ENCODE measurements around the gene KHNYN. TPM values are rescaled to one million over a fixed set of nuclear protein-coding genes. Genes with fewer than 3 reads are reported as not detected.
"Not testable (repeated sequence)": the region's sequence is repeated elsewhere in the genome, so short reads cannot be mapped to it uniquely, and the experiment has no call there.

Gene KHNYN
- total and polyA plus RNA-seq, 11 donors, result 15.6 to 34.5 (median 20.1) TPM

DNA sequence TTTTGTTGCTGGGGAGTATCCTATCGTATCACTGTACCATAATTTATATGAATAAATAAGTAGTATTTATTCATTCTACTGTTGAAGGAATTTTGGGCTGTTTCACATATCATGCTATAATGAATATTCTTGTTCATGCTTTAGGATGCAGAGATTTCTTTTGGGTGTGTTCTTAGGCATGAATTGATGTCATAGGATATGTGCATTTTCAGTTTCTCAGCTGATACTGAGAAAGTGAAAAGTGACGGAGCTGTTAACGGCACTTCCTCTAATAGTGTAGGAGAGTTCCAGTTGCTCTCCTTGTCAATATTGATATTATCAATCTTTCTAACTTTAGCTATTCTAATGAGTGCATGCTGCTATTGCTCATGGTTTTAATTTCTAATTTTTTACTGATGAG lies 36.1 kb downstream of the KHNYN start:
- TF ChIP-seq, protein P1, sequence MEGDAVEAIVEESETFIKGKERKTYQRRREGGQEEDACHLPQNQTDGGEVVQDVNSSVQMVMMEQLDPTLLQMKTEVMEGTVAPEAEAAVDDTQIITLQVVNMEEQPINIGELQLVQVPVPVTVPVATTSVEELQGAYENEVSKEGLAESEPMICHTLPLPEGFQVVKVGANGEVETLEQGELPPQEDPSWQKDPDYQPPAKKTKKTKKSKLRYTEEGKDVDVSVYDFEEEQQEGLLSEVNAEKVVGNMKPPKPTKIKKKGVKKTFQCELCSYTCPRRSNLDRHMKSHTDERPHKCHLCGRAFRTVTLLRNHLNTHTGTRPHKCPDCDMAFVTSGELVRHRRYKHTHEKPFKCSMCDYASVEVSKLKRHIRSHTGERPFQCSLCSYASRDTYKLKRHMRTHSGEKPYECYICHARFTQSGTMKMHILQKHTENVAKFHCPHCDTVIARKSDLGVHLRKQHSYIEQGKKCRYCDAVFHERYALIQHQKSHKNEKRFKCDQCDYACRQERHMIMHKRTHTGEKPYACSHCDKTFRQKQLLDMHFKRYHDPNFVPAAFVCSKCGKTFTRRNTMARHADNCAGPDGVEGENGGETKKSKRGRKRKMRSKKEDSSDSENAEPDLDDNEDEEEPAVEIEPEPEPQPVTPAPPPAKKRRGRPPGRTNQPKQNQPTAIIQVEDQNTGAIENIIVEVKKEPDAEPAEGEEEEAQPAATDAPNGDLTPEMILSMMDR (IDR thresholded peaks at IDR 0.05), result no peak
- TF ChIP-seq POLR2A (IDR thresholded peaks at IDR 0.05), result no peak

DNA sequence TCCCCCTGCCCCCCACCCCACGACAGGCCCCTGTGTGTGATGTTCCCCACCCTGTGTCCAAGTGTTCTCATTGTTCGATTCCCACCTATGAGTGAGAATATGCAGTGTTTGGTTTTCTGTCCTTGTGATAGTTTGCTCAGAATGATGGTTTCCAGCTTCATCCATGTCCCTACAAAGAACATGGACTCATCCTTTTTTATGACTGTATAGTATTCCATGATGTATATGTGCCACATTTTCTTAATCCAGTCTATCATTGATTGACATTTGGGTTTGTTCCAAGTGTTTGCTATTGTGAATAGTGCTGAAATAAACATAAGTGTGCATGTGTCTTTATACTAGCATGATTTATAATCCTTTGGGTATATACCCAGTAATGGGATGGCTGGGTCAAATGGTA lies 40.7 kb downstream of the KHNYN start:
- 80 to 95% (median 85%) methylated on average over 2 of the region's 2 CpGs for WGBS, 4 donors
- ATAC-seq; H3K4me1 ChIP-seq; H3K27ac ChIP-seq; H3K4me3 ChIP-seq; H3K36me3 ChIP-seq; DNase-seq; H3K9me3 ChIP-seq; intact Hi-C loops (cut with DNase I); H3K27me3 ChIP-seq: not testable (repeated sequence)

More for the DNA sequence above, 36.1 kb downstream of the KHNYN start:
- no peaks in the 10 kb centered on the region for H3K9me3 ChIP-seq
- H3K4me1 ChIP-seq, result no peaks in the 10 kb centered on the region
- H3K27ac ChIP-seq, result no peak overlapping the region
- no peaks in the 10 kb centered on the region for H3K36me3 ChIP-seq
- WGBS, 4 donors, result 88 to 93% (median 91%) methylated on average over 3 of the region's 3 CpGs
- H3K4me3 ChIP-seq, result no peak overlapping the region
- DNase-seq, result no peak
- H3K27me3 ChIP-seq, result no peaks in the 10 kb centered on the region
- no peak for ATAC-seq
- intact Hi-C loops (cut with DNase I), result no loop called here

DNA sequence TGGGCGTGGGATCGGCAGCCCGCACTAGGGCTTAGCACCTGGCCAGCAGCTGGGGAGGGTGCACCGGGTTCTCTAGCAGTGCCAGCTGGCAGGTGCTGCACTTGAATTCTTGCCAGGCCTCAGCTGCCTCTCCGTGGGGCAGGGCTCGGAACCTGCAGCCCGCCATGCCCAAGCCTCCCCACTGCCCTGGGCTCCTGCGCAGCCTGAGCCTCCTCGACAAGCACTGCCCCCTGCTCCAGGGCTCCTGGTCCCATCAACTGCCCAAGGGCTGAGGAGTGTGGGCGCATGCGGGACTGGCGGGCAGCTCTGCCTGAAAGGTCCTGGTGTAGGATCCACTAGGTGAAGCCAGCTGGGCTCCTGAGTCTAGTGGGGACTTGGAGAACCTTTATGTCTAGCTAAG lies 43.5 kb downstream of the KHNYN start:
- WGBS, 4 donors, result 62 to 82% (median 71%) methylated on average over 7 to 12 of the region's 12 CpGs
- Histone ChIP-seq H3K27ac (no peak overlapping the region), H3K4me3 (no peak overlapping the region), H3K9me3 (no peaks in the 10 kb centered on the region), H3K27me3 (no peaks in the 10 kb centered on the region), H3K36me3 (no peaks in the 10 kb centered on the region), H3K4me1 (no peaks in the 10 kb centered on the region)
- intact Hi-C loops (cut with DNase I), result no loop called here
- ATAC-seq, result no peak
- DNase-seq, result no peak
- TF ChIP-seq, protein P1 (IDR thresholded peaks at IDR 0.05), result no peak
- no peak for TF ChIP-seq POLR2A (IDR thresholded peaks at IDR 0.05)

DNA sequence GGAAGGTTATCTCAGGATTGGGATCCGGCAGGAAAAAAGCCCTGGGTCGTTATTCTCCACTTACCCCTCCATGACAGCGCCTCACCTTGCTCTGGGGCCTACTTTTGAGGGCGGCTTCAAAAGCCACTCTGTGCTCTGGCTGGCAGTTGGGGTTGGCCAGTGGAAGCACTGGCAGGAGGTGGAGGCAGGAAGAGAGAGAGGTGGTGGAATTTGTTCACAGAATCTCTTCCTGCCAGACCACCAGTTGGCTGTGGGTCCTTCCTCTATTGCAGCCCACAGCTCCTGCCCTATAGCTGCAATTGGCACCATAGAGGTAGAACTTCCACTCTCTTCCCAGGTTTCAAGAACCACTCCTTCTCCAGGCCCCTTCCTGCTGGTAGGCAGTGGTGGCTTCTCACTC lies 45.5 kb downstream of the KHNYN start:
- TF ChIP-seq POLR2A (IDR thresholded peaks at IDR 0.05), result no peak
- TF ChIP-seq, protein P1 (IDR thresholded peaks at IDR 0.05), result no peak
- intact Hi-C loops (cut with DNase I), result no loop called here

DNA sequence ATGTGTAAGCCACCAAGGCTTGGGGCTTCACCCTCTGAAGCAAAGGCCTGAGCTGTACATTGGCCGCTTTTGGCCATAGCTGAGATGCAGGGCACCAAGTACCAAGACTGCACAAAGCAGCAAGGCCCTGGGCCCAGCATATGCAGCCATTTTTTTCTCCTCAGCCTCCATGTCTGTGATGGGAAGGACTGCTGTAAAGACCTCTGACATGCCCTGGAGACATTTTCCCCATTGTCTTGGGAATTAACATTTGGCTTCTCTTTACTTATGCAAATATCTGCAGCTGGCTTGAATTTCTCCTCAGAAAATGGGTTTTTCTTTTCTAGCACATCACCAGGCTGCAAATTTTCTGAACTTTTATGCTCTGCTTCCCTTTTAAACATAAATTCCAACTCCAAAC lies 50.2 kb downstream of the KHNYN start:
- H3K4me1 ChIP-seq; H3K27me3 ChIP-seq; H3K27ac ChIP-seq; DNase-seq; H3K9me3 ChIP-seq; intact Hi-C loops (cut with DNase I); H3K4me3 ChIP-seq; H3K36me3 ChIP-seq; ATAC-seq: not testable (repeated sequence)
- WGBS, 4 donors, result 0 to 63% (median 21%) methylated on average over 1 of the region's 1 CpG

More for the DNA sequence above, 45.5 kb downstream of the KHNYN start:
- Histone ChIP-seq H3K36me3 (no peaks in the 10 kb centered on the region), H3K27ac (no peak overlapping the region), H3K4me3 (no peak overlapping the region), H3K9me3 (no peaks in the 10 kb centered on the region), H3K4me1 (no peaks in the 10 kb centered on the region), H3K27me3 (no peaks in the 10 kb centered on the region)
- no peak for DNase-seq
- no peak for ATAC-seq
- WGBS, 4 donors, result 72 to 85% (median 81%) methylated on average over 4 of the region's 4 CpGs
